KMS-11 (cell line): ENCODE results near the gene NOX5.

Experiments used
- H2AFZ ChIP-seq: fragments of 200-600 bp; sonication (generic); 2 replicates; pipeline ENCODE4 v1.6.1; 2016; ENCODE audit warnings: antibody characterized with exemption, mixed run types, low read depth
- H3K27ac ChIP-seq: fragments of 200-600 bp; sonication (generic); 2 replicates; pipeline ENCODE4 v1.6.1; 2016; ENCODE audit warnings: mild to moderate bottlenecking, mixed run types
- H3K27me3 ChIP-seq: fragments of 200-600 bp; sonication (generic); 2 replicates; pipeline ENCODE4 v1.6.1; 2017; ENCODE audit warnings: mild to moderate bottlenecking, low read depth, mixed run types, moderate library complexity; ENCODE audit not compliant: insufficient read depth
- H3K36me3 ChIP-seq: fragments of 200-600 bp; sonication (generic); 2 replicates; pipeline ENCODE4 v1.6.1; 2017; ENCODE audit warnings: mild to moderate bottlenecking, mixed run types; ENCODE audit not compliant: insufficient read depth
- H3K4me1 ChIP-seq: fragments of 200-600 bp; sonication (generic); 2 replicates; pipeline ENCODE4 v1.6.1; 2016; ENCODE audit warnings: mild to moderate bottlenecking, low read depth, mixed run types; ENCODE audit not compliant: poor library complexity, severe bottlenecking
- H3K4me2 ChIP-seq: fragments of 200-600 bp; sonication (generic); 2 replicates; pipeline ENCODE4 v1.7.0; 2016; ENCODE audit warnings: mild to moderate bottlenecking, mixed run types
- H3K4me3 ChIP-seq: fragments of 200-600 bp; sonication (generic); IDR thresholded peaks from 2 replicates; pipeline ENCODE4 v1.6.1; 2017; ENCODE audit warnings: low read depth, low read length, mixed read lengths; ENCODE audit not compliant: insufficient read depth
- H3K79me2 ChIP-seq: fragments of 200-600 bp; sonication (generic); 2 replicates; pipeline ENCODE4 v1.6.1; 2016; ENCODE audit warnings: low read depth, mixed run types; ENCODE audit not compliant: insufficient read depth
- H3K9ac ChIP-seq: fragments of 200-600 bp; sonication (generic); 2 replicates; pipeline ENCODE4 v1.6.1; 2016; ENCODE audit warnings: mild to moderate bottlenecking, mixed run types
- H4K20me1 ChIP-seq: fragments of 200-600 bp; sonication (generic); 2 replicates; pipeline ENCODE4 v1.6.1; 2016; ENCODE audit warnings: mild to moderate bottlenecking, mixed run types; ENCODE audit not compliant: insufficient read depth
- TF ChIP-seq, protein P1 (sequence below): fragments of 200-600 bp; sonication (generic); conservative IDR thresholded peaks from 2 replicates; pipeline ENCODE4 v1.6.1; 2017; ENCODE audit warnings: low read depth, mild to moderate bottlenecking, antibody characterized with exemption, low read length, moderate library complexity, mixed read lengths

The NOX5 gene

DNA sequence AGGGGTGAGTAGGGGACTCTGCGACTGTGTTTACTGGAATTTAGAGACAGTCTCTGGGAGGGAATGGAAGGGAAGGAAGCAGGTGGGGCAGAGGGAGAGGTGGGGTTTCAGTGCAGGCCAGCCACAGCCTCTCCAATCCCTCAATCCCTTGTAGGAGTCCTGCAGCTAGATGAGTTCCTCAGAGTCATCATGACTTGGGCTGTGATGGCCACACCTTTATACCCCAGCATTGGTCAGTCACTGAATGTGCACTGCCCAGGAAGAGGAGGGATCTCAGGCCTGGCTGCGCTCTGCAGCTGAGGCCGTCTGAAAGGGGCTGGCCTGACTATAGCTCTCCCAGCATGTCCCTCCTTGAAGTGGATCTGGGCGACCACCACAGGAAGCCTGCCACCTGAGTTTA, 78.6 kb downstream of the NOX5 start:
- no peak overlapping the region for H3K4me2 ChIP-seq
- no peaks in the 10 kb centered on the region for H3K4me1 ChIP-seq
- H4K20me1 ChIP-seq = no peaks in the 10 kb centered on the region
- H3K36me3 ChIP-seq = no peaks in the 10 kb centered on the region
- no peak overlapping the region for H3K27ac ChIP-seq
- H3K27me3 ChIP-seq = no peaks in the 10 kb centered on the region
- no peak overlapping the region for H3K9ac ChIP-seq
- TF ChIP-seq, protein P1, sequence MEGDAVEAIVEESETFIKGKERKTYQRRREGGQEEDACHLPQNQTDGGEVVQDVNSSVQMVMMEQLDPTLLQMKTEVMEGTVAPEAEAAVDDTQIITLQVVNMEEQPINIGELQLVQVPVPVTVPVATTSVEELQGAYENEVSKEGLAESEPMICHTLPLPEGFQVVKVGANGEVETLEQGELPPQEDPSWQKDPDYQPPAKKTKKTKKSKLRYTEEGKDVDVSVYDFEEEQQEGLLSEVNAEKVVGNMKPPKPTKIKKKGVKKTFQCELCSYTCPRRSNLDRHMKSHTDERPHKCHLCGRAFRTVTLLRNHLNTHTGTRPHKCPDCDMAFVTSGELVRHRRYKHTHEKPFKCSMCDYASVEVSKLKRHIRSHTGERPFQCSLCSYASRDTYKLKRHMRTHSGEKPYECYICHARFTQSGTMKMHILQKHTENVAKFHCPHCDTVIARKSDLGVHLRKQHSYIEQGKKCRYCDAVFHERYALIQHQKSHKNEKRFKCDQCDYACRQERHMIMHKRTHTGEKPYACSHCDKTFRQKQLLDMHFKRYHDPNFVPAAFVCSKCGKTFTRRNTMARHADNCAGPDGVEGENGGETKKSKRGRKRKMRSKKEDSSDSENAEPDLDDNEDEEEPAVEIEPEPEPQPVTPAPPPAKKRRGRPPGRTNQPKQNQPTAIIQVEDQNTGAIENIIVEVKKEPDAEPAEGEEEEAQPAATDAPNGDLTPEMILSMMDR = no peak
- H2AFZ ChIP-seq = no peak overlapping the region
- H3K4me3 ChIP-seq = no peak overlapping the region
- H3K79me2 ChIP-seq = no peaks in the 10 kb centered on the region

DNA sequence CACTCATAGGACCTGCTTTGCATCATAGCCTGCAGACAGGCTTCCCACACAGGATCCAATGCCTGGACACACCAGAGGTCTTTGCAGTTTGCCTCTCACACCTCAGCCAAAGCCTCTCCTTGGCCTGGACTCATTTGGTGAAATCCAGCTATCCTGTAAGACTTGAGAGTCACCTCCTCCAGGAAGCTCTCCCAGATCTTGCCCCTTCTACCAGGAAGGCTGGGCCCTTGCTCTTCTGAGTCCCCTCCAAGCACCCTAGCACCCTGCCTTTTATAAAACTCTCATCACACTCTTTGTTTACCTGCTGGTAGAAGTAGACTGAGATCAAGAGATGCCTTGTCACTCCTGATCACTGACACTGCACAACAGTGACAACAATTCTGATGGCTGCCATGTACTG, 79.1 kb downstream of the NOX5 start:
- H3K9ac ChIP-seq = no peak overlapping the region
- H2AFZ ChIP-seq = no peak overlapping the region
- TF ChIP-seq, protein P1 = no peak
- no peak overlapping the region for H3K4me2 ChIP-seq
- no peaks in the 10 kb centered on the region for H3K36me3 ChIP-seq
- H3K27me3 ChIP-seq = no peaks in the 10 kb centered on the region
- no peak overlapping the region for H3K27ac ChIP-seq
- no peaks in the 10 kb centered on the region for H3K79me2 ChIP-seq
- H3K4me3 ChIP-seq = no peak overlapping the region
- no peaks in the 10 kb centered on the region for H4K20me1 ChIP-seq
- H3K4me1 ChIP-seq = no peaks in the 10 kb centered on the region

DNA sequence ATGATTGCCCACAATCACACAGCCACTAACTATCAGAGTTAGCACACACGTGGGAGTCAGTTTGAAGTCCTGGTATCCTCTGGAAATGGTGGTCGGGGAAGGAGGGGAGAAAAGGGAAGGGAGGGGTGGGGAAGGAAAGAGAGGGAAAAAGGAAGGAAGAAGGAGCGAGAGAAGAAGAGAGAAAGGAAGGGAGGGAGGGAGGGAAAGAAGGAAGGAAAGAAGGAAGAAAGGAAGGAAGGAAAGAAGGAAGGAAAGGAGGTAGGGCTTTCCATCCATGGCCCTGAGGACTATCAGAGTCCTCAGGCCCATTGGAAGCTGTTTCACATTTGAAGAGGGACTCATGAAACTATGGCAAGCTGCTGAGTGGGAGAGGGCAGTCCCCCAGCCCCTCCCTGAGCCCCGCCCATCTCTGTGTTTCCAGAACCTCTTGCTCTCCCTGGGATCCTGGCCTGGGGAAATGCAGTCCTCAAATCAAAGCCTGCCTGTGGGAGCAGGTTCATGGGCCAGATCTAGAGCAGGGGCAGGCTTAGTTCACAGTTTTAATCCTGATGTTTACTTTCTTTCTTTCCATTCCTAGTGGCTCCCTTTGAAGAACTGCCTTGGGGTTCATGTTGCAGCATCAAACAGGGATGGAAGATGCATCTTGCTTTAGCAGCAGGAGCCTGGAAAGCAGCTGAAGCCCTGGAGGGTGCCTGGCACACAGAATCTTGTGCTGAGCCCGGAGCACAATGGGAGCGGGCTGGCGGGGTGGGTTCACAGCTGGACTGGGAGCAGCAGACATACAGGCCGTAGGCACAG, 79.8 kb downstream of the NOX5 start:
- Histone ChIP-seq H3K9ac (no peak overlapping the region), H2AFZ (no peak overlapping the region), H3K27me3 (no peaks in the 10 kb centered on the region), H3K27ac (no peak overlapping the region), H3K79me2 (no peaks in the 10 kb centered on the region), H3K4me3 (no peak overlapping the region), H3K36me3 (no peaks in the 10 kb centered on the region), H4K20me1 (no peaks in the 10 kb centered on the region), H3K4me2 (no peak overlapping the region), H3K4me1 (no peaks in the 10 kb centered on the region)
- TF ChIP-seq, protein P1 = no peak

DNA sequence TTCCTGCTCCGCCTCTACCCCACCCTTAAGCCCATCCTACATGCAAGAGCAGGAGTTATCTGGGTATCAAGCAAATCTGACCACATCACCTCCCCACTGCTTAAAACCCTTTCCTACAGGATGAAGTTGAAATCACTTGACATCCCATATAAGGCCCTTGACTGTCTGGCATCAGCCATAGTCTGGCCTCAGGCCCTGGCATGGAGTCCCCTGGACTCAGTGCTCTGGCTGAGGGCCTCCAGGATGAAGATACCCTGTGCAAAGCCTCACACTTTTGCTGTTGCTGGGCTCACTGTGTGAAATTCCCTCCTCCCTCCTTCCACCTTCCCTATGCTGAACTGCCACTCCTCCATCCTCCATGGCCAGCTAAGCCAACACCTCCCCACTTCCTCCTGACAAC, 80.8 kb downstream of the NOX5 start:
- no peak overlapping the region for H3K4me3 ChIP-seq
- H3K36me3 ChIP-seq = no peaks in the 10 kb centered on the region
- H3K27me3 ChIP-seq = no peaks in the 10 kb centered on the region
- H3K4me1 ChIP-seq = no peaks in the 10 kb centered on the region
- H3K4me2 ChIP-seq = no peak overlapping the region
- H3K27ac ChIP-seq = no peak overlapping the region
- TF ChIP-seq, protein P1 = no peak
- H4K20me1 ChIP-seq = no peaks in the 10 kb centered on the region
- H3K9ac ChIP-seq = no peak overlapping the region
- H3K79me2 ChIP-seq = no peaks in the 10 kb centered on the region
- H2AFZ ChIP-seq = no peak overlapping the region
